SK-N-SH (cell line): ENCODE data around the gene THSD4. TPM values are rescaled to one million over a fixed set of nuclear protein-coding genes. Genes with fewer than 3 reads are reported as not detected.

Experiments
- CTCF ChIA-PET: fragments of 300-600, 350-600 bp; formaldehyde crosslinking; extraction: SDS; loops from one replicate; lab custom pipeline; 2021; lab: Yijun Ruan, JAX
- POLR2A ChIA-PET: fragments of 350-600 bp; sonication (Branson Sonifier 250); formaldehyde crosslinking; extraction: SDS; loops from one replicate; lab custom pipeline; 2020; ENCODE audit warnings: antibody characterized with exemption, inconsistent platforms; lab: Yijun Ruan, JAX
- DNase-seq: peaks from one replicate; pipeline ENCODE4 v3.0.0; 2012
- H2AFZ ChIP-seq: fragments of 200-600 bp; sonication (generic); 2 replicates; pipeline ENCODE4 v1.8.1; 2016; ENCODE audit warnings: antibody characterized with exemption, mild to moderate bottlenecking, low read depth
- H3F3A ChIP-seq: fragments of 200-600 bp; sonication (generic); replicated peaks from 2 replicates; pipeline ENCODE3; 2016; ENCODE audit warnings: antibody characterized with exemption, mild to moderate bottlenecking; ENCODE audit not compliant: insufficient read depth
- H3K27ac ChIP-seq, 2 experiments: fragments of 200-500 bp in 1 of 2; fragments of 200-600 bp in 1 of 2; sonication (Bioruptor generic) in 1 of 2; sonication (generic), shearing (Covaris generic) in 1 of 2; 2 replicates each; pipeline versions ENCODE4 v1.5.1 to v1.6.1; 2014 to 2016; ENCODE audit warnings: low read depth in 2 of 2, inconsistent platforms in 1 of 2, low read length in 1 of 2, mild to moderate bottlenecking in 1 of 2, mixed read lengths in 1 of 2
- H3K27me3 ChIP-seq: fragments of 200-600 bp; sonication (generic), shearing (Covaris generic); 2 replicates; pipeline ENCODE4 v1.6.1; 2016; ENCODE audit warnings: mixed run types; ENCODE audit not compliant: insufficient read depth
- H3K36me3 ChIP-seq, 2 experiments: fragments of 200-500 bp in 1 of 2; fragments of 200-600 bp in 1 of 2; sonication (Bioruptor generic) in 1 of 2; sonication (generic) in 1 of 2; replicated peaks in 1 of 2; 2 replicates each; pipeline versions ENCODE3 to v1.5.1; 2014 to 2016; ENCODE audit warnings: low read length in 1 of 2, mild to moderate bottlenecking in 1 of 2; ENCODE audit not compliant: insufficient read depth in 2 of 2, control insufficient read depth in 1 of 2
- H3K4me1 ChIP-seq, 2 experiments: fragments of 200-500 bp in 1 of 2; fragments of 200-600 bp in 1 of 2; sonication (Bioruptor generic) in 1 of 2; sonication (generic), shearing (Covaris generic) in 1 of 2; 2 replicates each; pipeline versions ENCODE4 v1.5.1 to v1.6.1; 2014 to 2016; ENCODE audit warnings: low read depth in 1 of 2, low read length in 1 of 2, mixed run types in 1 of 2; ENCODE audit not compliant: insufficient read depth in 2 of 2, control insufficient read depth in 1 of 2
- H3K4me2 ChIP-seq: fragments of 200-600 bp; sonication (generic), shearing (Covaris generic); 2 replicates; pipeline ENCODE4 v1.6.1; 2017; ENCODE audit warnings: mixed run types
- H3K4me3 ChIP-seq, 2 experiments: fragments of 200-500 bp in 1 of 2; fragments of 200-600 bp in 1 of 2; sonication (Bioruptor generic) in 1 of 2; sonication (generic), shearing (Covaris generic) in 1 of 2; 2 replicates each; pipeline versions ENCODE4 v1.5.1 to v1.8.1; 2014 to 2016; ENCODE audit warnings: low read depth in 2 of 2, inconsistent platforms in 1 of 2, low read length in 1 of 2, mild to moderate bottlenecking in 1 of 2, mixed read lengths in 1 of 2, moderate library complexity in 1 of 2
- H3K79me2 ChIP-seq: fragments of 200-600 bp; sonication (generic); 2 replicates; pipeline ENCODE4 v1.8.1; 2017; ENCODE audit warnings: mild to moderate bottlenecking; ENCODE audit not compliant: insufficient read depth
- H3K9ac ChIP-seq: fragments of 200-600 bp; sonication (generic); 2 replicates; pipeline ENCODE4 v1.6.1; 2017; ENCODE audit warnings: mixed run types
- H3K9me2 ChIP-seq: fragments of 200-600 bp; sonication (generic); 2 replicates; pipeline ENCODE4 v1.6.1; 2017; ENCODE audit warnings: mixed run types
- H3K9me3 ChIP-seq: fragments of 200-600 bp; sonication (generic); 2 replicates; pipeline ENCODE4 v1.6.1; 2017; ENCODE audit warnings: mixed run types, mild to moderate bottlenecking, moderate library complexity
- H4K20me1 ChIP-seq: fragments of 200-600 bp; sonication (generic); 2 replicates; pipeline ENCODE4 v1.6.1; 2017; ENCODE audit warnings: mild to moderate bottlenecking, mixed run types; ENCODE audit not compliant: insufficient read depth
- CHD2 ChIP-seq: fragments of 150-350 bp; IDR thresholded peaks from 2 replicates; pipeline ENCODE4 v1.6.1; 2018; ENCODE audit warnings: low read length; ENCODE audit not compliant: partially characterized antibody
- ELF1 ChIP-seq: IDR thresholded peaks from 2 replicates; pipeline ENCODE4 v1.4.0; 2012
- EP300 ChIP-seq, 2 experiments: IDR thresholded peaks; 2 replicates each; pipeline versions ENCODE4 v1.4.0 to v1.6.1; 2012; ENCODE audit warnings: borderline replicate concordance in 1 of 2, low read depth in 1 of 2, low read length in 1 of 2
- GABPA ChIP-seq: IDR thresholded peaks from 2 replicates; pipeline ENCODE4 v1.4.0; 2012; ENCODE audit warnings: low read depth, mild to moderate bottlenecking
- JUND ChIP-seq: IDR thresholded peaks from 2 replicates; pipeline ENCODE4 v1.4.0; 2012
- MAX ChIP-seq: IDR thresholded peaks from 2 replicates; pipeline ENCODE4 v1.4.0; 2012; ENCODE audit warnings: low read depth
- MXI1 ChIP-seq: IDR thresholded peaks from 2 replicates; pipeline ENCODE4 v1.6.1; 2012; ENCODE audit warnings: mild to moderate bottlenecking, low read depth, low read length, improper control_type of control experiment
- NFIC ChIP-seq: IDR thresholded peaks from 2 replicates; pipeline ENCODE4 v1.4.0; 2012; ENCODE audit warnings: borderline replicate concordance
- NRF1 ChIP-seq: IDR thresholded peaks from 2 replicates; pipeline ENCODE4 v1.6.1; 2012; ENCODE audit warnings: low read depth, mild to moderate bottlenecking, low read length
- POLR2AphosphoS5 ChIP-seq: IDR thresholded peaks from 2 replicates; pipeline ENCODE4 v1.6.1; 2012; ENCODE audit warnings: low read depth, low read length
- RAD21 ChIP-seq: IDR thresholded peaks from 2 replicates; pipeline ENCODE4 v1.6.1; 2012; ENCODE audit warnings: mild to moderate bottlenecking, low read length
- RCOR1 ChIP-seq: fragments of 150-350 bp; IDR thresholded peaks from 2 replicates; pipeline ENCODE4 v1.6.1; 2017; ENCODE audit warnings: antibody characterized with exemption, low read length
- RFX5 ChIP-seq: IDR thresholded peaks from 2 replicates; pipeline ENCODE4 v1.6.1; 2012; ENCODE audit warnings: mild to moderate bottlenecking, improper control_type of control experiment, low read length
- SIN3A ChIP-seq: IDR thresholded peaks from 2 replicates; pipeline ENCODE4 v1.6.1; 2012; ENCODE audit warnings: low read depth, mild to moderate bottlenecking, low read length, moderate library complexity, borderline replicate concordance
- TAF1 ChIP-seq: IDR thresholded peaks from 2 replicates; pipeline ENCODE4 v1.6.1; 2012; ENCODE audit warnings: low read depth, mild to moderate bottlenecking, low read length, moderate library complexity, borderline replicate concordance
- TCF12 ChIP-seq: IDR thresholded peaks from 2 replicates; pipeline ENCODE4 v1.4.0; 2012
- TEAD4 ChIP-seq: IDR thresholded peaks from 2 replicates; pipeline ENCODE4 v1.4.0; 2012; ENCODE audit warnings: mild to moderate bottlenecking, borderline replicate concordance; ENCODE audit not compliant: insufficient read depth
- YY1 ChIP-seq: IDR thresholded peaks from 2 replicates; pipeline ENCODE4 v1.4.0; 2012; ENCODE audit warnings: low read depth, mild to moderate bottlenecking
- ZBTB33 ChIP-seq: IDR thresholded peaks from 2 replicates; pipeline ENCODE4 v1.4.0; 2012; ENCODE audit warnings: low read depth, borderline replicate concordance
- WGBS: methylation state at CpG from one replicate; pipeline ENCODE4 v1.1.6; 2017; ENCODE audit warnings: low lambda C conversion rate; 5-methylcytosine and 5-hydroxymethylcytosine counted together
- polyA plus RNA-seq, 3 experiments: library from polyadenylated mRNA; depleted of rRNA; stranded (reverse); fragments of >200 nt; gene quantifications; 2 replicates each; pipeline ENCODE4 v1.2.3, GENCODE V29; 2012
- TF ChIP-seq, protein P1 (sequence below): fragments of 200-600 bp; sonication (generic); IDR thresholded peaks from 2 replicates; pipeline ENCODE4 v1.6.1; 2017; ENCODE audit warnings: antibody characterized with exemption, mild to moderate bottlenecking, moderate library complexity

THSD4 gene
- polyA plus RNA-seq, 1 of the 3 experiments (the other 2 are of a cell fraction), result 79.1 TPM

- no peaks in the 10 kb centered on the region for H3K9me2 ChIP-seq
- H3K27ac ChIP-seq, result no peak overlapping the region
- H3F3A ChIP-seq, result no peaks in the 10 kb centered on the region
- no peak overlapping the region for H3K4me2 ChIP-seq
- no peak overlapping the region for H3K4me3 ChIP-seq
- no peaks in the 10 kb centered on the region for H3K27me3 ChIP-seq
- 56% methylated on average over 4 of the region's 4 CpGs for WGBS
- no peak overlapping the region for H2AFZ ChIP-seq
- no peaks in the 10 kb centered on the region for H3K36me3 ChIP-seq
- no peak for DNase-seq
- CTCF ChIA-PET, result interaction anchor here (1.0 kb wide), 1 partner anchor 17 kb away, joined by 3 read pairs; no protein-coding TSS in a partner anchor
- TF ChIP-seq YY1 (no peak), RAD21 (no peak)
- TF ChIP-seq, protein P1, sequence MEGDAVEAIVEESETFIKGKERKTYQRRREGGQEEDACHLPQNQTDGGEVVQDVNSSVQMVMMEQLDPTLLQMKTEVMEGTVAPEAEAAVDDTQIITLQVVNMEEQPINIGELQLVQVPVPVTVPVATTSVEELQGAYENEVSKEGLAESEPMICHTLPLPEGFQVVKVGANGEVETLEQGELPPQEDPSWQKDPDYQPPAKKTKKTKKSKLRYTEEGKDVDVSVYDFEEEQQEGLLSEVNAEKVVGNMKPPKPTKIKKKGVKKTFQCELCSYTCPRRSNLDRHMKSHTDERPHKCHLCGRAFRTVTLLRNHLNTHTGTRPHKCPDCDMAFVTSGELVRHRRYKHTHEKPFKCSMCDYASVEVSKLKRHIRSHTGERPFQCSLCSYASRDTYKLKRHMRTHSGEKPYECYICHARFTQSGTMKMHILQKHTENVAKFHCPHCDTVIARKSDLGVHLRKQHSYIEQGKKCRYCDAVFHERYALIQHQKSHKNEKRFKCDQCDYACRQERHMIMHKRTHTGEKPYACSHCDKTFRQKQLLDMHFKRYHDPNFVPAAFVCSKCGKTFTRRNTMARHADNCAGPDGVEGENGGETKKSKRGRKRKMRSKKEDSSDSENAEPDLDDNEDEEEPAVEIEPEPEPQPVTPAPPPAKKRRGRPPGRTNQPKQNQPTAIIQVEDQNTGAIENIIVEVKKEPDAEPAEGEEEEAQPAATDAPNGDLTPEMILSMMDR, result no peak
- TF ChIP-seq, all 33 proteins: peak for 0
- Histone ChIP-seq H3K9me3 (0 out of 2 replicates have a peak, but pooled peaks cover under 1% of the 10 kb centered on the region), H3K4me1 (no peaks in the 10 kb centered on the region), H3K79me2 (no peaks in the 10 kb centered on the region), H4K20me1 (no peaks in the 10 kb centered on the region), H3K9ac (no peak overlapping the region)
- POLR2A ChIA-PET, result no interaction called here
These were observed 390.7 kb downstream of the THSD4 start for GRCh38 chr15:71505962-71506361.

GRCh38 chr15:71506946-71507345, 391.7 kb downstream of the THSD4 start:
- Histone ChIP-seq H3K36me3 (no peaks in the 10 kb centered on the region), H3F3A (no peaks in the 10 kb centered on the region), H3K27ac (no peak overlapping the region), H3K9me3 (no peaks in the 10 kb centered on the region), H2AFZ (no peak overlapping the region), H3K9me2 (no peaks in the 10 kb centered on the region), H4K20me1 (no peaks in the 10 kb centered on the region), H3K9ac (no peak overlapping the region), H3K4me3 (no peak overlapping the region), H3K79me2 (no peaks in the 10 kb centered on the region), H3K4me1 (no peaks in the 10 kb centered on the region), H3K27me3 (no peaks in the 10 kb centered on the region), H3K4me2 (no peak overlapping the region)
- 53% methylated on average over 4 of the region's 4 CpGs for WGBS
- POLR2A ChIA-PET, result no interaction called here
- TF ChIP-seq ZBTB33 (no peak), CHD2 (no peak), MXI1 (no peak), RCOR1 (no peak), TAF1 (no peak), NFIC (no peak), NRF1 (no peak), RFX5 (no peak), ELF1 (no peak), JUND (no peak), GABPA (no peak), POLR2AphosphoS5 (no peak), TCF12 (no peak), EP300 (IDR thresholded peaks at IDR 0.05; ENCODE audit: borderline replicate concordance in 1 of 2, low read depth in 1 of 2, low read length in 1 of 2) (no peak), MAX (no peak), SIN3A (no peak), RAD21 (no peak), TEAD4 (no peak)
- TF ChIP-seq, protein P1, result no peak
- CTCF ChIA-PET, result interaction anchor here (1.0 to 1.1 kb wide), 2 partner anchors 18 to 22 kb away, joined by 3 read pairs; no protein-coding TSS in a partner anchor
- no peak for DNase-seq
